Measurements from ENCODE around the gene LHFPL6.

The LHFPL6 gene

GRCh38 chr13:39590466-39591036, 12.4 kb downstream of the LHFPL6 start:
- no peak for DNase-seq (ENCODE audit: low read depth)

- no peak for DNase-seq (ENCODE audit: low read depth)
These were observed 14.6 kb downstream of the LHFPL6 start for GRCh38 chr13:39588384-39588783.

- DNase-seq (ENCODE audit: low read depth), result no peak
These were observed 15.1 kb downstream of the LHFPL6 start for GRCh38 chr13:39587939-39588338.

- DNase-seq (ENCODE audit: low read depth), result no peak
These were observed 15.9 kb downstream of the LHFPL6 start for GRCh38 chr13:39586958-39587605.

- no peak for DNase-seq (ENCODE audit: low read depth)
These were observed 16.8 kb downstream of the LHFPL6 start for GRCh38 chr13:39586151-39586550.

GRCh38 chr13:39585219-39585618, 17.8 kb downstream of the LHFPL6 start:
- no peak for DNase-seq (ENCODE audit: low read depth)

GRCh38 chr13:39580881-39581575, 22.0 kb downstream of the LHFPL6 start:
- no peak for DNase-seq (ENCODE audit: low read depth)

GRCh38 chr13:39578821-39579291, 24.1 kb downstream of the LHFPL6 start:
- no peak for DNase-seq (ENCODE audit: low read depth)

GRCh38 chr13:39577838-39578491, 25.0 kb downstream of the LHFPL6 start:
- no peak for DNase-seq (ENCODE audit: low read depth)

- no peak for DNase-seq (ENCODE audit: low read depth)
These were observed 25.8 kb downstream of the LHFPL6 start for GRCh38 chr13:39577203-39577602.

- DNase-seq (ENCODE audit: low read depth), result no peak
These were observed 27.3 kb downstream of the LHFPL6 start for GRCh38 chr13:39575641-39576238.

- DNase-seq (ENCODE audit: low read depth), result no peak
These were observed 31.4 kb downstream of the LHFPL6 start for GRCh38 chr13:39571502-39572092.

GRCh38 chr13:39567569-39567968, 35.4 kb downstream of the LHFPL6 start:
- DNase-seq (ENCODE audit: low read depth), result no peak

GRCh38 chr13:39566216-39566869, 36.6 kb downstream of the LHFPL6 start:
- DNase-seq (ENCODE audit: low read depth), result no peak

- no peak for DNase-seq (ENCODE audit: low read depth)
These were observed 37.7 kb downstream of the LHFPL6 start for GRCh38 chr13:39565036-39565949.

GRCh38 chr13:39563470-39563735, 39.6 kb downstream of the LHFPL6 start:
- DNase-seq (ENCODE audit: low read depth), result no peak

- no peak for DNase-seq (ENCODE audit: low read depth)
These were observed 41.0 kb downstream of the LHFPL6 start for GRCh38 chr13:39561971-39562370.

- DNase-seq (ENCODE audit: low read depth), result no peak
These were observed 43.1 kb downstream of the LHFPL6 start for GRCh38 chr13:39559847-39560246.

GRCh38 chr13:39557285-39557955, 45.6 kb downstream of the LHFPL6 start:
- no peak for DNase-seq (ENCODE audit: low read depth)

GRCh38 chr13:39556866-39557265, 46.1 kb downstream of the LHFPL6 start:
- no peak for DNase-seq (ENCODE audit: low read depth)
